Thyroid gland (tissue), 4 donors: ENCODE measurements around the gene ZFP1.

ENCODE experiments used
- CTCF ChIP-seq, 6 experiments: fragments of 200-600 bp in 3 of 6; fragments of 450-650 bp in 3 of 6; sonication (generic) in 3 of 6; IDR thresholded peaks; one replicate each; pipeline ENCODE4 v1.5.1; 2016 to 2019; ENCODE audit warnings: antibody characterized with exemption in 6 of 6, mild to moderate bottlenecking in 2 of 6, inconsistent platforms in 1 of 6, moderate library complexity in 1 of 6
- POLR2A ChIP-seq, 2 donors: fragments of 450-650 bp; IDR thresholded peaks; one replicate each; pipeline ENCODE4 v1.6.1; 2017; ENCODE audit warnings: antibody characterized with exemption in 2 of 2, mild to moderate bottlenecking in 2 of 2, moderate library complexity in 1 of 2

GRCh38 chr16:75219088-75219487, 70.8 kb downstream of the ZFP1 start:
- no peak for TF ChIP-seq CTCF (IDR thresholded peaks at IDR 0.05)
- no peak for TF ChIP-seq POLR2A (IDR thresholded peaks at IDR 0.05)
